ENCODE data around the gene ADRA2A. TPM values are rescaled to one million over a fixed set of nuclear protein-coding genes. Genes with fewer than 3 reads are reported as not detected.

The ADRA2A gene
- total RNA-seq, 1 donor from 2014 or later, result 4.9 TPM

GRCh38 chr10:111129363-111129762 is 52.5 kb downstream of the ADRA2A start:
- peaks cover 12% of the 10 kb centered on the region for H3K9me3 Mint-ChIP-seq
- peaks cover 51% of the 10 kb centered on the region for H3K27me3 Mint-ChIP-seq (ENCODE audit: low read depth)
- no peaks in the 10 kb centered on the region for H3K36me3 Mint-ChIP-seq
- TF ChIP-seq CTCF (IDR thresholded peaks at IDR 0.05; ENCODE audit: unreplicated experiment), result no peak
- H3K4me3 Mint-ChIP-seq, result no peak overlapping the region
- DNase-seq (ENCODE audit: low spot score in 2 of 2, unreplicated experiment in 2 of 2), result no peak
- no peak overlapping the region for H3K27ac Mint-ChIP-seq
- H3K4me1 Mint-ChIP-seq, result no peaks in the 10 kb centered on the region

GRCh38 chr10:111130471-111130870 is 53.6 kb downstream of the ADRA2A start:
- Mint-ChIP-seq H3K27me3 (ENCODE audit: low read depth) (peaks cover 54% of the 10 kb centered on the region), H3K9me3 (peaks cover 21% of the 10 kb centered on the region), H3K27ac (no peak overlapping the region), H3K36me3 (no peaks in the 10 kb centered on the region), H3K4me3 (no peak overlapping the region), H3K4me1 (no peaks in the 10 kb centered on the region)
- no peak for DNase-seq (ENCODE audit: low spot score in 2 of 2, unreplicated experiment in 2 of 2)
- TF ChIP-seq CTCF (IDR thresholded peaks at IDR 0.05; ENCODE audit: unreplicated experiment), result no peak

Other genes starting within 250 kb of the ADRA2A start
- gene PDCD4, start 205.1 kb upstream of the ADRA2A start, total RNA-seq, result 142 to 157 TPM (median 145 TPM) in 3 replicates
- gene BBIP1, start 157.8 kb upstream of the ADRA2A start, total RNA-seq, result 16.3 to 18.6 TPM (median 16.5 TPM) in 3 replicates
- gene SHOC2, start 157.4 kb upstream of the ADRA2A start, total RNA-seq, result 40.4 to 43.2 TPM (median 41.0 TPM) in 3 replicates

Data from mesothelial cell of epicardium (in vitro differentiated cells).